GM21717 (cell line): ENCODE results near the gene BEND5.

Source experiments
- ATAC-seq: cut with Tn5 transposase; IDR thresholded peaks from one replicate; pipeline ENCODE4 v1.9.1; 2021; ENCODE audit warnings: mild to moderate bottlenecking, moderate library complexity; ENCODE audit not compliant: unreplicated experiment

Gene BEND5

GRCh38 chr1:48767975-48768510 lies 8.6 kb downstream of the BEND5 start:
- no peak for ATAC-seq

DNA sequence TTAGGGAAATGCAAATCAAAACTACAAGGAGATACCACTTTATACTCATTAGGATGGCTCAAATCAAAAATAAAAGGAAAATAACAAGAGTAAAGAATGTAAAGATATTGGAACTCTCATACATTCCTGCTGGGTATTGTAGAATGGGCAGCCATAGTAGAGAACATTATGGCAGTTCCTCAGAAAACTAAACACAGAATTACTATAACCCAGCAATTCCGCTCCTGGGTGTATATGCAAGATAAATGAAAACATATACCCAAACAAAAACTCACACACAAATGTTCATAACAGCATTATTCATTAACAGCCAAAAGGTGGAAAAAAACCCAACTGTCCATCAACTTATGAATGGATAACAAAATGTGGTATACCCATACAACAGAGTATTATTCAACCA lies 11.4 kb downstream of the BEND5 start:
- no peak for ATAC-seq

DNA sequence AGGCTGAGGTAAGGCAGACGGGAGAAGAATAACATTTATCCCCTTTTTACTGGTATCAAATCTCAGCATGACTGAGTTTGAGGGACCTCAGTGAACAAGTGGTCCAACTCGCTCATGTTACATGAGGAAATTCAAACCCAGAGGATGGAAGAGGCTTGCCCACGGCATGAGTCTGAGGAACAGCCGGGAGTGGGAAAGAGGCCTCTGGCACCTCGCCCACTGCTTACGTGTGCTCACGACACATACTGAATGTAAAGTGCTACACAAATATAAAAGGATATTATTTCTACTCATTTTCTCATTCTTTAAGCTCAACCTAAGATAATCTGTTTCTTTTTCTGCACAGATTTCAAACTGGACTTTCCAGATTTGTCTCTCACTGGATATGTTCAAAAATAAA lies 14.7 kb downstream of the BEND5 start:
- ATAC-seq, result no peak

DNA sequence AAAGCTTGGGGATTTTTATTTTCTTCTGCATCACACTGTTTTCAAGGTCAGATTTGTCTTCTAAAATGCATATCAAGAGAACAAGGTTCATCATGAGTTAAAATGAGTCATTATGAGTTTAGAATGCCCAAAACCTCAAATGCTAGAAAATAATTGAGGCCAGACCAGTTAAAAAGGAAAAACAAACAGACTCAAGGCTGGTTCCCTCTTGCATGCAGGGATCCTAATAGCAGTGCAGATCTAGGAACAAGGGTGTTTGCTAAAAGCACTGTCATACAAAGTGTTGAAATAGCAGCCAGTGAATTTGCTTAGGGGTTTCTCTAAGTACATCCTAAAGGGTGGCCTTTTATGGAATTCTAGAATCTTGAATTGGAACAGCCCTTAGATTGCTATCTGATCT lies 15.3 kb downstream of the BEND5 start:
- ATAC-seq, result no peak

- no peak for ATAC-seq
Measured at GRCh38 chr1:48760857-48761256, 15.8 kb downstream of the BEND5 start.

DNA sequence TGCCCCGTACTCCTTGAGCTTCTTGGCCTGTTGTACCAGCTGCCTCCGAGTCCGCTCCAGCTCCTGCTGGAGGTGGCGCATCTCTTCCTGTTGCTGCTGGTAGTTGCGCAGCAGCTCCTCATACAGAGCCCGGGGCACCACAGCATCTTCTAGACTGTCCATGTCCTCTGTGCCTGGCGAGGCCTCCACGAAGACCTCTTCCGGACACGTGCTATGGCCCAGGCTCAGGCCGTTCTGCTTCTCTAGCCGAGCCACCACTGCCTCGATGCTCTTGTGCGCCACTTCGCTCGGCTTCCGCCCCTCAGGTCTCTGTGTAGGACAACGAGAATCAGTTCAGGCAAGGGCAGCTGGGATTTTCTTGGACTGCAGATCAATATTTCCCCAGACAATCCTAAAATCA lies 17.7 kb downstream of the BEND5 start:
- ATAC-seq, result no peak

DNA sequence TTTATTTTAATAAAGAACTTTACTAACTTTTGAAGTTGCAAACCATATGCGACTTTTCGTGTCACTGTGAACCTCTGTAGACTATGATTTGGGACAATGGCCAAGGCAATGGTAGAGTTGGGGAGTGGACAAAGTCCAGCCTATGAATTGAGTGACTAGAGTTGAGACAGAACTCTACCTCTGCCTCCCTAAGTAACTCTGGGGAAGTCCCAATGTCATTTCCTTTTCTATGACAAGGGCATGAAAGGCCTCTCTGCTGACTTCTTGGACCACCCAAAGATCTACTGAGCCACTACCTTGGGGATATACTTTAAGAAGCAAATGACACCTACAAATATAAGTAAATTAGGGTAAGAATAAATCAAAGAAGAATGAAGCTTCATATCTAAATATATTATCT lies 19.3 kb downstream of the BEND5 start:
- ATAC-seq, result no peak

- ATAC-seq, result no peak
Measured at GRCh38 chr1:48756683-48757316, 19.9 kb downstream of the BEND5 start.

- no peak for ATAC-seq
Measured at GRCh38 chr1:48753293-48753692, 23.4 kb downstream of the BEND5 start.

DNA sequence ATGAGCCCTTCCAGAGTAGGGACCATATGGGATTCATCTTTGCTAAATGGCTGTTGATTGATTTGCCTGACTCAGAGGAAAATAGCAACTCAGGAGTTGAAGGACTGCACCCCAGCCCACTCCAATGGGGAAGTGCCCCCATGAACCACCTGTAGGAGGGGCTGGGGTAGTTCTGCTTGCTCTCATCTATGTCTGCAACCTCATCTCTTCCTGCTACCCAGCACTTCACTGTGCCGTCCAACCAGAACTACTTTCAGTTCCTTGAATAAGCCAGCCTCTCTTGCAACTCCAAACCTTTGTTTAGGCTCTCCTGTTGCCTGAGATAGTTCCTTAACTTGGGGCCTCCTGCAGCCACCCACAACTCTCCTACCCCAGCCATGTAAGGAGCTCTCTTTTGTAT lies 26.6 kb downstream of the BEND5 start:
- no peak for ATAC-seq

GRCh38 chr1:48749068-48749467 lies 27.6 kb downstream of the BEND5 start:
- no peak for ATAC-seq

- ATAC-seq, result no peak
Measured at GRCh38 chr1:48746906-48747305, 29.8 kb downstream of the BEND5 start.

DNA sequence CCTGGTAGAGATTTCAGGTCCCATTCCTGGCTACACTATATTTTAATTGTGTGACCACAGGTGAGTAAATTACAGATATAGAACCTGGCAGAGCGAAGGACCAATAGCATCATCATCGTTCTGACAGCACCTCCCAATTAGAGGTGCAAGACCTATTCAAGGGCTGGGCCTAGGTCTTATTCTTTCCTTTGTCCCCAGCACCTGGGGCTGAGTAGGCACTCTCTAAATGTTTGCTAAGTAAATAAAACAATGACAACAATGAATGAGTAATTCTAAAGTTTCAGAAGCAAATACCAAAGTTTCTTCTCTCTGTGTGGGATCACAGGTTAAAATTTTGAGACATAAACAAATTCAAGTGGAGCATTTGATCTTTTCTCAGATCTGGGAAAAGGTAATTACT lies 32.7 kb downstream of the BEND5 start:
- ATAC-seq, result no peak

DNA sequence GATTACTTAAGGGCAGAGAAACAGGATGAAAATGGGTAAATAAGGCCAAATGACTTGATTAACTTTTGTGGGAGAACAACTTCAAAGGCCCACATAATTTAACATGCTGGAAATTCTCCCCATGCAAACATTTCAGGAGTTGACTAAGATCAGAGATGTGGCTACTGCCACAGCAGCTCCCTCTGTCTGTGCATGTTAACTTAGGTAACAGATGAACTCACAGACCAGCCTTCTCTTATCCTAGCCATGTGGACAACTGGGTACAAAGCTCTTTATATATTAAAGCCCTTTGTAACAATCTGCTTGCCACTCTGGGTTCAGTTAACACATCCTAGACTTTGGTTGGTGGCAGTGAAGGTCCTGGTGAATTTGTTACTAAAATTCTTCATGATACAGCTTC lies 33.2 kb downstream of the BEND5 start:
- no peak for ATAC-seq

GRCh38 chr1:48741380-48741779 lies 35.3 kb downstream of the BEND5 start:
- ATAC-seq, result no peak

DNA sequence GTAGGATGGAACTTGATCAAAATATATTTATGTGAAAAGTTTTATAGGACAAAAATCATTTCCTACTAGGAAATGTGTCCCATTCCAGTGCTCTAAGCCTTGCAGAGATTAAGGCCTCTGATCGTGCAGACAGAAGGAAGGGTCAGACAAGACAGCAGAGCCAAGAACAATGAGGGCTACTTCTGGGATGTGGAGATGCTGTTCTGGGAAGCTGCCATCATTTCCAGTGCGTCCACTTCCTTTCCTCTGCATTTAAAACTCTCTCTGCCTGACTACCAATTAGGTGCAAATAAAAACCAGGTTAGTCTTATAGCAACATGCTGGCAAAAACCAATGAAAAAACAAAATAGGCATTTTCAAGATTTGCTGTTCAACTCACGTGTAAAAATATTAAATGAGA lies 36.1 kb downstream of the BEND5 start:
- no peak for ATAC-seq

DNA sequence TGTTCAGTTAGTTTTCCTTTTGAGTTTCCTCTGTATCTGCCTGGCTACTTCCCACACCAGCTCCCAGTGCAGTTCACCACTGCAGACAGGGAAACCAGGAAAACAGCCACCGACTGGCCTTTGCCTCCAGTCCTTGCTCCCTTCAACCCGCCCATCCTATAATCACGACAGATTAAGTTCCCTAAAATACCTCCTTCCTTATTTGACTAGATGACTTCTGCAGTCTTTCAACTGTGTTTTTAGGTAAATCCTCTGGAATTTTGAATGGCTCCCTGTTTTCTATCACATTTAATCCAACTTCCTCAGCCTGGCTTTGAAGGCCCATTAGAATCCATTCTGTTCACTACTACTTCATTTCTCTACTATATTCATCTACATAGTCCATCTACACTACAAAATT lies 37.6 kb downstream of the BEND5 start:
- ATAC-seq, result no peak

DNA sequence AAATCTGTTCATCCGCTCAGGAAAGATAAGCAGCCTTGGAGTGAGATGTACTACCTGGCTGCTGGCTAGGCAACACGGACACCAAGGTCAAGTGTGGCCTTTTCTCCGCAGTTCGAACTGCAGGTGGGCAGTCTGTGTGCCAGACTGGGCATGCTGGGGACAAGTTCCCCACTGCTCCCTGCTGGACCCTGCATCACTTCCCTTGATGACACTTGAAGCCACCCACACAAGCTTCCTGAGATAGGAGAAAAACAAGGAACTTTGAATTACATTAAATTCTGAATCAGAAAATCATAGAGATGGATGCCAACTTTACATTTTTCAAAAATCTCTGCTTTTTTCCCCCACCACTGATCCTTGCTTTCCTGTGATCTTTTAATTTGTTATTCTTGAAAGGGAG lies 38.3 kb downstream of the BEND5 start:
- ATAC-seq, result no peak

GRCh38 chr1:48735796-48736195 lies 40.9 kb downstream of the BEND5 start:
- no peak for ATAC-seq

- ATAC-seq, result no peak
Measured at GRCh38 chr1:48730164-48730910, 46.4 kb downstream of the BEND5 start.

GRCh38 chr1:48728584-48728983 lies 48.1 kb downstream of the BEND5 start:
- ATAC-seq, result no peak

GRCh38 chr1:48726557-48727215 lies 50.0 kb downstream of the BEND5 start:
- ATAC-seq, result no peak
